ENCODE measurements around the gene ARMH1.
A peak's percentile ranks its signal among the peaks of the same experiment; 100 is the strongest.

ARMH1 gene

GRCh38 chr1:44640200-44640853, 34.2 kb upstream of the ARMH1 start:
- ATAC-seq (no peak), DNase-seq (no peak)
- H3K36me3 Mint-ChIP-seq (ENCODE audit: low read depth), result peaks cover 21% of the 10 kb centered on the region
- H3K9me3 Mint-ChIP-seq, result no peaks in the 10 kb centered on the region
- no peak overlapping the region for H3K27ac Mint-ChIP-seq
- no peaks in the 10 kb centered on the region for H3K27me3 Mint-ChIP-seq
- H3K4me3 Mint-ChIP-seq, result no peak overlapping the region
- H3K4me1 Mint-ChIP-seq, result peaks cover 4% of the 10 kb centered on the region

DNA sequence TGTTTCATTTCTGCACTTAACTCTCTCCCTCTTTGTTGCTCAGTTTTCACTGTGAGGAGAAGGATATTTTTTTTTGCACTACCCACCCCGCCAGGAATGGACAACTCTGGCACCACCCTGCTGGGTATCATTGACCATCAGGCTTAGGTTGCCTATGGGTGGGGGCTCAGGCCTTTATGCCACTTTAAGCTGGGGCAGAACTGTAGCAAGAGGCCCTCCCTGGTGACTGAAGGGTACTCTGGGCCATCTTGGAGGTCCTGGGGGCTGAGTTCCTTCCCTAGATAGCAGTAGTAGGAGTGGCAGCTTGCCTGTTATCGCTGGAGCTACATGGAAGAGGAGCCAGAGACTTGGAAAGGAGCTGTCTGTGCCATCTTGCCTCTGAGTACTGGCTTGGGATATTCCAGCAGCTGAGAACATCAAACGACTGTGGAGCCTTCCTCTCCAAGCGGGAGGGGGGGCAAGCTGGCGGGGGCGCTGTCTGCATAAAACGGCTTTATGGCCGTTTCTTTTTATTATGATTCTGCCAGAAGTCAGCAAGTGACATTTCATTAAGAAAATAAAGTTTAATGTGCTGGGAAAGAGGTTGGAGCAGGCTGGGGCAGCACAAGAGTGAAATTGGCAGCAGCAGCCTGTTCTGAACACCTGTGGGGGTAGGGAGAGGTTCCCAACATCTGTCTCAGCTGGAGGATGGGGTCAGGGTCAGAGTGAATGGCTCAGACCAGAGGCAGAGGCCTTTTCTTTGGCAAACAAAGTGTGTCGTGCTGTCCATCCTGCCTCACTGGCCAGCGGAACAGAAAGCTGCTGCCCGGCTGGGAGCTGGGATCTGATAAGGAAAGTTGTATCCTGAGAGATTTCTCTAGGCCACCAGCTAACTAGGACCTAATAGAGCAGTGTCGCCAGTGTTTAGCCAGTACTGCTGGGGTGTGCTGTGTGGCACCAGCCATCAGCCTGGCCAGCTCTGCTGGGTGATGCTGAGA, 33.1 kb upstream of the ARMH1 start:
- Mint-ChIP-seq H3K36me3 (ENCODE audit: low read depth) (peaks cover 22% of the 10 kb centered on the region), H3K9me3 (no peaks in the 10 kb centered on the region), H3K27me3 (no peaks in the 10 kb centered on the region), H3K27ac (peak overlapping the region; percentile 33), H3K4me3 (no peak overlapping the region), H3K4me1 (peaks cover 4% of the 10 kb centered on the region)
- DNase-seq, result no peak
- ATAC-seq, result no peak

- Mint-ChIP-seq H3K27ac (peak overlapping the region; percentile 33), H3K27me3 (no peaks in the 10 kb centered on the region), H3K9me3 (no peaks in the 10 kb centered on the region), H3K4me3 (no peak overlapping the region), H3K4me1 (peaks cover 4% of the 10 kb centered on the region), H3K36me3 (ENCODE audit: low read depth) (peaks cover 19% of the 10 kb centered on the region)
- no peak for ATAC-seq
- DNase-seq, result no peak
These were observed 32.3 kb upstream of the ARMH1 start for GRCh38 chr1:44642255-44642654.

DNA sequence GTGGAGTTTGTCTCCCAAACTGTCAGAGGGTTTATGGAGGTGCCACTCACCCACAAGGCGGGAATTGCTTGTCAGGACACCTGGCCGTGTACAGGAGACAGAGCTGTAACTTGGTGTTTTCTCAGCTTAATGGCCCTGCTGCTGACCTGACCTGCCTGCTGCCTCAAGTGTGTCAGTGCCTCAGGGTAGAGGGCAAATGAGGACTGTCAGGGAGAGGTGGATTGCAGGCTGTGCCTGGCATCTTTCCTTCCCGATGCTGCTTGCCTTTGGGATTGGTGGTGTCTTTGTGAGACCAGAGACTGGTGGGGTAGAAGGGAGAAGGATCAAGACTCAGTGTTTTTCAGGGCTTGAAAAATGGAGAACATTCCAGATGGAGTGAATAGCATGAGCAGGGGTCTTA, 31.6 kb upstream of the ARMH1 start:
- Mint-ChIP-seq H3K27ac (peak overlapping the region; percentile 26), H3K36me3 (ENCODE audit: low read depth) (peaks cover 19% of the 10 kb centered on the region), H3K4me3 (no peak overlapping the region), H3K9me3 (no peaks in the 10 kb centered on the region), H3K27me3 (no peaks in the 10 kb centered on the region), H3K4me1 (peaks cover 4% of the 10 kb centered on the region)
- DNase-seq (no peak), ATAC-seq (no peak)

- H3K9me3 Mint-ChIP-seq, result no peaks in the 10 kb centered on the region
- no peak overlapping the region for H3K27ac Mint-ChIP-seq
- H3K36me3 Mint-ChIP-seq (ENCODE audit: low read depth), result peaks cover 13% of the 10 kb centered on the region
- DNase-seq (no peak), ATAC-seq (no peak)
- H3K27me3 Mint-ChIP-seq, result no peaks in the 10 kb centered on the region
- peaks cover 4% of the 10 kb centered on the region for H3K4me1 Mint-ChIP-seq
- no peak overlapping the region for H3K4me3 Mint-ChIP-seq
These were observed 30.7 kb upstream of the ARMH1 start for GRCh38 chr1:44643721-44644334.

GRCh38 chr1:44644806-44645205, 29.7 kb upstream of the ARMH1 start:
- peaks cover 4% of the 10 kb centered on the region for H3K4me1 Mint-ChIP-seq
- H3K27me3 Mint-ChIP-seq, result no peaks in the 10 kb centered on the region
- H3K36me3 Mint-ChIP-seq (ENCODE audit: low read depth), result peaks cover 7% of the 10 kb centered on the region
- no peak for DNase-seq
- no peak overlapping the region for H3K27ac Mint-ChIP-seq
- no peaks in the 10 kb centered on the region for H3K9me3 Mint-ChIP-seq
- no peak for ATAC-seq
- H3K4me3 Mint-ChIP-seq, result no peak overlapping the region

- DNase-seq, result no peak
- Mint-ChIP-seq H3K27me3 (no peaks in the 10 kb centered on the region), H3K4me1 (peaks cover 4% of the 10 kb centered on the region), H3K27ac (no peak overlapping the region), H3K9me3 (no peaks in the 10 kb centered on the region), H3K36me3 (ENCODE audit: low read depth) (peaks cover 11% of the 10 kb centered on the region), H3K4me3 (no peak overlapping the region)
- no peak for ATAC-seq
These were observed 28.9 kb upstream of the ARMH1 start for GRCh38 chr1:44645476-44646244.

GRCh38 chr1:44646261-44647110, 28.0 kb upstream of the ARMH1 start:
- Mint-ChIP-seq H3K27ac (no peak overlapping the region), H3K4me3 (no peak overlapping the region), H3K4me1 (peaks cover 4% of the 10 kb centered on the region), H3K27me3 (no peaks in the 10 kb centered on the region), H3K9me3 (no peaks in the 10 kb centered on the region), H3K36me3 (ENCODE audit: low read depth) (peaks cover 11% of the 10 kb centered on the region)
- DNase-seq (no peak), ATAC-seq (no peak)

GRCh38 chr1:44647896-44648295, 26.6 kb upstream of the ARMH1 start:
- H3K27me3 Mint-ChIP-seq, result no peaks in the 10 kb centered on the region
- H3K9me3 Mint-ChIP-seq, result no peaks in the 10 kb centered on the region
- ATAC-seq, result no peak
- peaks cover 11% of the 10 kb centered on the region for H3K36me3 Mint-ChIP-seq (ENCODE audit: low read depth)
- H3K4me1 Mint-ChIP-seq, result no peaks in the 10 kb centered on the region
- H3K27ac Mint-ChIP-seq, result no peak overlapping the region
- H3K4me3 Mint-ChIP-seq, result no peak overlapping the region
- DNase-seq, result no peak

- H3K27ac Mint-ChIP-seq, result peak overlapping the region; percentile 3
- no peak for ATAC-seq
- H3K9me3 Mint-ChIP-seq, result no peaks in the 10 kb centered on the region
- peaks cover 11% of the 10 kb centered on the region for H3K36me3 Mint-ChIP-seq (ENCODE audit: low read depth)
- H3K4me1 Mint-ChIP-seq, result no peaks in the 10 kb centered on the region
- no peak overlapping the region for H3K4me3 Mint-ChIP-seq
- no peaks in the 10 kb centered on the region for H3K27me3 Mint-ChIP-seq
- no peak for DNase-seq
These were observed 25.8 kb upstream of the ARMH1 start for GRCh38 chr1:44648529-44649250.

- no peaks in the 10 kb centered on the region for H3K27me3 Mint-ChIP-seq
- H3K4me3 Mint-ChIP-seq, result no peak overlapping the region
- DNase-seq (no peak), ATAC-seq (no peak)
- H3K27ac Mint-ChIP-seq, result no peak overlapping the region
- peaks cover 11% of the 10 kb centered on the region for H3K36me3 Mint-ChIP-seq (ENCODE audit: low read depth)
- H3K9me3 Mint-ChIP-seq, result no peaks in the 10 kb centered on the region
- no peaks in the 10 kb centered on the region for H3K4me1 Mint-ChIP-seq
These were observed 24.7 kb upstream of the ARMH1 start for GRCh38 chr1:44649788-44650158.

- H3K9me3 Mint-ChIP-seq, result no peaks in the 10 kb centered on the region
- no peaks in the 10 kb centered on the region for H3K27me3 Mint-ChIP-seq
- no peak overlapping the region for H3K27ac Mint-ChIP-seq
- H3K4me1 Mint-ChIP-seq, result no peaks in the 10 kb centered on the region
- no peak for DNase-seq
- no peak for ATAC-seq
- H3K4me3 Mint-ChIP-seq, result no peak overlapping the region
- H3K36me3 Mint-ChIP-seq (ENCODE audit: low read depth), result peaks cover 11% of the 10 kb centered on the region
These were observed 24.2 kb upstream of the ARMH1 start for GRCh38 chr1:44650159-44650831.

- Mint-ChIP-seq H3K4me1 (no peaks in the 10 kb centered on the region), H3K4me3 (no peak overlapping the region), H3K36me3 (ENCODE audit: low read depth) (peaks cover 9% of the 10 kb centered on the region), H3K9me3 (no peaks in the 10 kb centered on the region), H3K27me3 (no peaks in the 10 kb centered on the region), H3K27ac (no peak overlapping the region)
- no peak for DNase-seq
- no peak for ATAC-seq
These were observed 23.4 kb upstream of the ARMH1 start for GRCh38 chr1:44651069-44651468.
